Astrocyte of the spinal cord (primary cell): Measurements from ENCODE around the gene BCL11A.

Source experiments
- DNase-seq: peaks from one replicate; pipeline ENCODE4 v3.0.0; 2011; ENCODE audit warnings: low read depth, low spot score
- H3K4me3 ChIP-seq: 2 replicates; pipeline ENCODE4 v1.5.1; 2011; ENCODE audit warnings: low read depth, mild to moderate bottlenecking, low read length, moderate library complexity
- in situ Hi-C: cut with HindIII; loops from 2 replicates; pipeline ENCODE4 v1.10.0; 2017; ENCODE audit warnings: low sequenced_read_pairs
- TF ChIP-seq, protein P1 (sequence below): IDR thresholded peaks from 2 replicates; pipeline ENCODE4 v1.5.1; 2012; ENCODE audit warnings: low read depth, mild to moderate bottlenecking, low read length, inconsistent platforms

The BCL11A gene

GRCh38 chr2:60534892-60535684, 18.4 kb downstream of the BCL11A start:
- TF ChIP-seq, protein P1, sequence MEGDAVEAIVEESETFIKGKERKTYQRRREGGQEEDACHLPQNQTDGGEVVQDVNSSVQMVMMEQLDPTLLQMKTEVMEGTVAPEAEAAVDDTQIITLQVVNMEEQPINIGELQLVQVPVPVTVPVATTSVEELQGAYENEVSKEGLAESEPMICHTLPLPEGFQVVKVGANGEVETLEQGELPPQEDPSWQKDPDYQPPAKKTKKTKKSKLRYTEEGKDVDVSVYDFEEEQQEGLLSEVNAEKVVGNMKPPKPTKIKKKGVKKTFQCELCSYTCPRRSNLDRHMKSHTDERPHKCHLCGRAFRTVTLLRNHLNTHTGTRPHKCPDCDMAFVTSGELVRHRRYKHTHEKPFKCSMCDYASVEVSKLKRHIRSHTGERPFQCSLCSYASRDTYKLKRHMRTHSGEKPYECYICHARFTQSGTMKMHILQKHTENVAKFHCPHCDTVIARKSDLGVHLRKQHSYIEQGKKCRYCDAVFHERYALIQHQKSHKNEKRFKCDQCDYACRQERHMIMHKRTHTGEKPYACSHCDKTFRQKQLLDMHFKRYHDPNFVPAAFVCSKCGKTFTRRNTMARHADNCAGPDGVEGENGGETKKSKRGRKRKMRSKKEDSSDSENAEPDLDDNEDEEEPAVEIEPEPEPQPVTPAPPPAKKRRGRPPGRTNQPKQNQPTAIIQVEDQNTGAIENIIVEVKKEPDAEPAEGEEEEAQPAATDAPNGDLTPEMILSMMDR: no peak
- no peak overlapping the region for H3K4me3 ChIP-seq
- in situ Hi-C loops: no loop called here
- no peak for DNase-seq

GRCh38 chr2:60534052-60534685, 19.3 kb downstream of the BCL11A start:
- DNase-seq: no peak

GRCh38 chr2:60533101-60534051, 20.1 kb downstream of the BCL11A start:
- no peak overlapping the region for H3K4me3 ChIP-seq
- TF ChIP-seq, protein P1: no peak
- in situ Hi-C loops: no loop called here
- peak; percentile 62 for DNase-seq

More at GRCh38 chr2:60534052-60534685, 19.3 kb downstream of the BCL11A start:
- in situ Hi-C loops: no loop called here
- TF ChIP-seq, protein P1: peak; percentile 4
- no peak overlapping the region for H3K4me3 ChIP-seq

GRCh38 chr2:60532421-60532820, 21.0 kb downstream of the BCL11A start:
- TF ChIP-seq, protein P1: no peak
- H3K4me3 ChIP-seq: no peak overlapping the region
- in situ Hi-C loops: no loop called here
- no peak for DNase-seq

- TF ChIP-seq, protein P1: no peak
- no peak overlapping the region for H3K4me3 ChIP-seq
- DNase-seq: no peak
- in situ Hi-C loops: no loop called here
These were observed 21.7 kb downstream of the BCL11A start for GRCh38 chr2:60531701-60532133.

DNA sequence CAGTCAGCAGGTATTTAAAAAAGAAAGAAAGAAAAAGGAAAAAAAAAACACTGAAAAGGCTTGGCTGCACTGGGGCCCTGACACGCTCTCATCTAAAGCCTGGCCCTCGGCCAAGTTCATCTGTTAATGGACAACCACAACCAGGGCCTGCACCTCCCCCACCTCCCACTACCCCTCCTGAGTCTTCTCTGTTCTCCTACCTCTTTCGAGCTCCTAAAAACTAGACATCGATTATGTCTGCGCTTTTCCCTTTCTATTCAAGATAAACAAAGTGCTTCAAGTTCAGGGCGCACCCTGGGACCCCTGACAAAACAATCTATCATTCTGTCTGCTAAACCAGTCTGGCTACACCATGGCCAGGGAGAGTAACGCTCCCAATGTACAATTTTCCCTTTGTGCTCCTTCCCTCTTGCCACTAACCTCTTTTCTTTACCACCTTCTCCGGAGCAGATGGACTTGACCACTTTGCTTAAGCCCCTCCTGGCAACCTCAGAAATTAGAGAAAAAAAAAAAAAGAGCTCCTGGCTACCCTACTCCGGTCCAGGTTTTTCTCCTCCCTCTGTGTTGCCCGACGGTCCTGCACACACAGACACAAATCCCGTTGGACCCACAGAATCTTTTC, 22.7 kb downstream of the BCL11A start:
- TF ChIP-seq, protein P1: no peak
- H3K4me3 ChIP-seq: no peak overlapping the region
- peak; percentile 44 for DNase-seq
- in situ Hi-C loops: no loop called here
